ENCODE results near the gene PLA2G6. TPM values are rescaled to one million over a fixed set of nuclear protein-coding genes. Genes with fewer than 3 reads are reported as not detected.

Gene PLA2G6
- total and polyA plus RNA-seq, 2 experiments from 2014 or later: 5.5 to 6.5 TPM

DNA sequence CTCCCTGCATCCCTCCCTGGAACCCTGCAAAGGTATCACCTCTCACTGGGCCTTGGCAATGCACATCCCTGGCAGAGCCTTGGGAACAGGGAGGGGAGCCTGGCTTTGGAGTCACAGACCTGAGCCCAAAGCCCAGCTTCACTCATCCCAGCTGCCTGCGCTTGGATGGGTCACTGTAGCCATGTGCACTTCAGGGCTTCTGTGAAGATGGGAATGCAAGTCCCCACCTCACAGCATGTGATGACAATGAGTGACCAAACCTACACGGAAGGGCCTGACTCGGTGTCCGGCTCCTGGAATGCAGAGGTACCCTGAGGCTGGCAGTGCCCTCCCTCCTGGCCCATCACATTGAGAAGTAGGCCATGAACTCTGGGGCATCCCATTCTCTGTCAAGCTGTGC lies 48.3 kb downstream of the PLA2G6 start:
- Histone ChIP-seq H3K27ac (no peak overlapping the region), H3K4me3 (no peak overlapping the region), H3K36me3 (ENCODE audit: low read depth) (no peaks in the 10 kb centered on the region), H3K4me2 (ENCODE audit: unreplicated experiment) (no peak overlapping the region), H3K27me3 (replicated peaks; ENCODE audit: insufficient read depth) (no peaks in the 10 kb centered on the region), H3K9me3 (ENCODE audit: low read depth) (no peaks in the 10 kb centered on the region), H3K4me1 (ENCODE audit: insufficient read depth) (peaks cover 11% of the 10 kb centered on the region), H2AFZ (no peak overlapping the region), H4K20me1 (ENCODE audit: insufficient read depth) (no peaks in the 10 kb centered on the region), H3F3A (ENCODE audit: insufficient read depth) (peaks cover 4% of the 10 kb centered on the region; the same call in 1 of the 2 replicates), H3K9ac (no peak overlapping the region), H3K79me2 (ENCODE audit: insufficient read depth) (no peaks in the 10 kb centered on the region), H3K9me2 (ENCODE audit: insufficient read depth) (no peaks in the 10 kb centered on the region)
- 95 to 96% methylated on average over 4 of the region's 4 CpGs for WGBS, 2 experiments (ENCODE audit: low coverage in 1 of 2, low lambda C conversion rate in 2 of 2, missing lambda C conversion rate in 2 of 2)
- no peak for TF ChIP-seq EZH2phosphoT487 (IDR thresholded peaks at IDR 0.05; ENCODE audit: insufficient read depth, low read depth)
- no peak for TF ChIP-seq EZH2 (IDR thresholded peaks at IDR 0.05; ENCODE audit: insufficient read depth, poor library complexity, severe bottlenecking)
- in situ Hi-C loops (cut with MboI): no loop called here
- DNase-seq: no peak

DNA sequence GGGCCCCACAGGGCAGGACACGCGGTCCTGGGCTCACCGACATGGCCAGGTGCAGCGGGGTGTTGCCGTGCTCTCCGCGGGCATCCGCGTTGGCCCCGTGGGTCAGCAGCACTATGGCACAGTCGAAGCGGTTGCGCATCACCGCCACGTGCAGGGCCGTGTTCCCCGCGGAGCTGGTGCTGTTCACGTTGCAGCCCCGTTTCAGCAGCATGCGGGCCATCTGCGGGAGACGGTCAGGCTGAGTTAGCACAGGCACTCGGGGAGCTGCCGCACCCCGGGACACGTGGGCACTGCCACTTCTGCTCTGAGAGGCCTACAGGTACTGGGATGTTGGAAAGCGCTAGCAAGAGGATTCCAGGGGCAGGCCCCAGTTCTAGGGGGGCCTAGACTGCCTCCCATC lies 48.8 kb downstream of the PLA2G6 start:
- in situ Hi-C loops (cut with MboI): no loop called here
- 93 to 94% methylated on average over 21 to 28 of the region's 28 CpGs for WGBS, 2 experiments (ENCODE audit: low coverage in 1 of 2, low lambda C conversion rate in 2 of 2, missing lambda C conversion rate in 2 of 2)

DNA sequence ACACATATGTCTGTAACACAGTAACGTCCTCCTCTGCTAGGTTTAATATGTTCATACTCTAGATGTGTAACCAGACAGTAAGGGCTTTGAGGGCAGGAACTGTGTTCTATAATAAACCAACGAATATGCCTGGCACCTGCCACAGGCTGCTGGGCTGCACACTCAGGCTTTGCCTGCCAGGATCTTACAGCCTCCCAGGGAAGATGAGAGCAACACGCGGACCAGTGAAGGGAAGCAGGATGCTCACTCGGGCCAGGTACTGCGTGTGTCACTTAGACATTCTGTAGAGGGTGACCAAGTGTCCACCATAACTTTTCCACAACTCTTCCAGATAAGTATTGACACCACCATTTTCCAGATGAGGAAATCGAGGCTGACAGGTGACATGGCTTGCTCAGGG lies 49.5 kb downstream of the PLA2G6 start:
- Histone ChIP-seq H3K27me3 (replicated peaks; ENCODE audit: insufficient read depth) (no peaks in the 10 kb centered on the region), H3K36me3 (ENCODE audit: low read depth) (no peaks in the 10 kb centered on the region), H4K20me1 (ENCODE audit: insufficient read depth) (no peaks in the 10 kb centered on the region), H3K4me2 (ENCODE audit: unreplicated experiment) (no peak overlapping the region), H3K9ac (no peak overlapping the region), H3F3A (ENCODE audit: insufficient read depth) (peaks cover 4% of the 10 kb centered on the region; the same call in 1 of the 2 replicates), H3K9me3 (ENCODE audit: low read depth) (no peaks in the 10 kb centered on the region), H3K79me2 (ENCODE audit: insufficient read depth) (no peaks in the 10 kb centered on the region), H3K4me1 (ENCODE audit: insufficient read depth) (peaks cover 11% of the 10 kb centered on the region), H3K9me2 (ENCODE audit: insufficient read depth) (no peaks in the 10 kb centered on the region), H3K4me3 (no peak overlapping the region), H2AFZ (no peak overlapping the region), H3K27ac (no peak overlapping the region)
- no peak for TF ChIP-seq EZH2 (IDR thresholded peaks at IDR 0.05; ENCODE audit: insufficient read depth, poor library complexity, severe bottlenecking)
- no peak for TF ChIP-seq EZH2phosphoT487 (IDR thresholded peaks at IDR 0.05; ENCODE audit: insufficient read depth, low read depth)
- no peak for DNase-seq
- in situ Hi-C loops (cut with MboI): no loop called here
- 85% methylated on average over 7 of the region's 7 CpGs for WGBS, 2 experiments (ENCODE audit: low coverage in 1 of 2, low lambda C conversion rate in 2 of 2, missing lambda C conversion rate in 2 of 2)

More for the DNA sequence above, 48.8 kb downstream of the PLA2G6 start:
- Histone ChIP-seq H3K9me2 (ENCODE audit: insufficient read depth) (no peaks in the 10 kb centered on the region), H2AFZ (no peak overlapping the region), H3K27me3 (replicated peaks; ENCODE audit: insufficient read depth) (no peaks in the 10 kb centered on the region), H3K27ac (no peak overlapping the region), H3K79me2 (ENCODE audit: insufficient read depth) (no peaks in the 10 kb centered on the region), H4K20me1 (ENCODE audit: insufficient read depth) (no peaks in the 10 kb centered on the region), H3K4me2 (ENCODE audit: unreplicated experiment) (no peak overlapping the region), H3K4me1 (ENCODE audit: insufficient read depth) (peaks cover 11% of the 10 kb centered on the region), H3F3A (ENCODE audit: insufficient read depth) (peaks cover 4% of the 10 kb centered on the region; the same call in 1 of the 2 replicates), H3K36me3 (ENCODE audit: low read depth) (no peaks in the 10 kb centered on the region), H3K4me3 (no peak overlapping the region), H3K9ac (no peak overlapping the region), H3K9me3 (ENCODE audit: low read depth) (no peaks in the 10 kb centered on the region)
- no peak for DNase-seq
- TF ChIP-seq EZH2phosphoT487 (IDR thresholded peaks at IDR 0.05; ENCODE audit: insufficient read depth, low read depth) (no peak), EZH2 (IDR thresholded peaks at IDR 0.05; ENCODE audit: insufficient read depth, poor library complexity, severe bottlenecking) (no peak)

DNA sequence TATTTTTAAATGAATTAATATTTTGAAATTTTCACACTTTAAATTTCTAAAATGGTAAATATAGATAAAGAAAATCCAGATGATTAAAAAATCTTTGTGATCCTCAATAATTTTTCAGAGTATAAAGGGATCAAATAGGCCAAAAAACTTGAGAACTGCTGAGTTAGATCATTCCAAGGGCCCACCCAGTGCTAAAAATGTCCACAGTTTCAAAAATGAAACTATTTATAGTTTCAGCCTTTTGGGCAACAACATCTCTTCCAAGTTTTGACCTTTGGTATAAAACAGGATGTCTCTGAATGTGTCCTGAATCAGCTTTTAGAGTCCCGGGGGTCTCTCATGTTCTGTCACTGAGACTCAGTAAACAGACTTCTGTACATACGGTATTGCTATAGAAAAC lies 50.2 kb downstream of the PLA2G6 start:
- H2AFZ ChIP-seq: no peak overlapping the region
- peaks cover 4% of the 10 kb centered on the region; the same call in 1 of the 2 replicates for H3F3A ChIP-seq (ENCODE audit: insufficient read depth)
- no peak overlapping the region for H3K4me3 ChIP-seq
- no peaks in the 10 kb centered on the region for H3K9me2 ChIP-seq (ENCODE audit: insufficient read depth)
- H3K9ac ChIP-seq: no peak overlapping the region
- H3K36me3 ChIP-seq (ENCODE audit: low read depth): no peaks in the 10 kb centered on the region
- in situ Hi-C loops (cut with MboI): no loop called here
- H3K27ac ChIP-seq: no peak overlapping the region
- no peaks in the 10 kb centered on the region for H3K79me2 ChIP-seq (ENCODE audit: insufficient read depth)
- no peaks in the 10 kb centered on the region for H4K20me1 ChIP-seq (ENCODE audit: insufficient read depth)
- H3K4me1 ChIP-seq (ENCODE audit: insufficient read depth): peaks cover 11% of the 10 kb centered on the region
- no peak for DNase-seq
- no peak overlapping the region for H3K4me2 ChIP-seq (ENCODE audit: unreplicated experiment)
- no peaks in the 10 kb centered on the region for H3K27me3 ChIP-seq (replicated peaks; ENCODE audit: insufficient read depth)
- H3K9me3 ChIP-seq (ENCODE audit: low read depth): no peaks in the 10 kb centered on the region
- TF ChIP-seq EZH2 (IDR thresholded peaks at IDR 0.05; ENCODE audit: insufficient read depth, poor library complexity, severe bottlenecking): no peak
- TF ChIP-seq EZH2phosphoT487 (IDR thresholded peaks at IDR 0.05; ENCODE audit: insufficient read depth, low read depth): no peak
- 24 to 27% methylated on average over 2 of the region's 2 CpGs for WGBS, 2 experiments (ENCODE audit: low coverage in 1 of 2, low lambda C conversion rate in 2 of 2, missing lambda C conversion rate in 2 of 2)

DNA sequence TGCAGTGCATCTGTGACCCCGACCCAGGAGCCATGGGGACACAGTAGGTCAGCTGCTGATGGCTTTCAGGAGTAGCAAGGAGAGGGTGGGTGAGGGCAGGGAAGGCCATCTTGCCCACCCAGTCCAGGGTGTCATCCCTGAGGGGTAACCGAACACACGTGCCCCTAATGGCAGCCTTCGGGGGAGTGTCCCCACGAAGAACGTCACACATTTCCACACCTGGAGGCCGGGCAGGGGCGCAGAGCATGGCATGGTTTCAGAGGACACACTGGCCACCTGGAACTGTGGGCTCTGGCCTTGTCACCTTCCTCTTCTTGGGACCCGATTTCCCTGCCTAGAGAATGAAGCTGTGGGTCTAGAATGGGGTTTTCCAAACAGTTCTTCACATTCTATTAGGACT lies 51.8 kb downstream of the PLA2G6 start:
- H2AFZ ChIP-seq: no peak overlapping the region
- no peak overlapping the region for H3K4me2 ChIP-seq (ENCODE audit: unreplicated experiment)
- H3K4me1 ChIP-seq (ENCODE audit: insufficient read depth): 0 out of 2 replicates have a peak, but pooled peaks cover under 1% of the 10 kb centered on the region
- H4K20me1 ChIP-seq (ENCODE audit: insufficient read depth): no peaks in the 10 kb centered on the region
- H3K9me2 ChIP-seq (ENCODE audit: insufficient read depth): no peaks in the 10 kb centered on the region
- WGBS, 2 experiments (ENCODE audit: low coverage in 1 of 2, low lambda C conversion rate in 2 of 2, missing lambda C conversion rate in 2 of 2): 86% methylated on average over 8 to 9 of the region's 9 CpGs
- no peak overlapping the region for H3K9ac ChIP-seq
- H3K79me2 ChIP-seq (ENCODE audit: insufficient read depth): no peaks in the 10 kb centered on the region
- in situ Hi-C loops (cut with MboI): no loop called here
- no peaks in the 10 kb centered on the region for H3K36me3 ChIP-seq (ENCODE audit: low read depth)
- H3F3A ChIP-seq (ENCODE audit: insufficient read depth): no peaks in the 10 kb centered on the region
- DNase-seq: no peak
- H3K27ac ChIP-seq: no peak overlapping the region
- no peak overlapping the region for H3K4me3 ChIP-seq
- no peaks in the 10 kb centered on the region for H3K9me3 ChIP-seq (ENCODE audit: low read depth)
- no peaks in the 10 kb centered on the region for H3K27me3 ChIP-seq (replicated peaks; ENCODE audit: insufficient read depth)
- no peak for TF ChIP-seq EZH2 (IDR thresholded peaks at IDR 0.05; ENCODE audit: insufficient read depth, poor library complexity, severe bottlenecking)
- no peak for TF ChIP-seq EZH2phosphoT487 (IDR thresholded peaks at IDR 0.05; ENCODE audit: insufficient read depth, low read depth)

Data from GM23248 (cell line).